SH-SY5Y (cell line): ENCODE data around the gene PTPRD.

ENCODE experiments used
- GATA2 ChIP-seq: IDR thresholded peaks from 2 replicates; pipeline ENCODE4 v1.6.1; 2011; ENCODE audit warnings: mild to moderate bottlenecking, low read depth, low read length
- GATA3 ChIP-seq: IDR thresholded peaks from 2 replicates; pipeline ENCODE4 v1.6.1; 2011; ENCODE audit warnings: low read depth, mild to moderate bottlenecking, low read length, moderate library complexity

GRCh38 chr9:9771314-9771713 is 841.5 kb downstream of the PTPRD start:
- no peak for TF ChIP-seq GATA2
- no peak for TF ChIP-seq GATA3
